Ovary (tissue), 9 donors: Measurements from ENCODE around the gene LDB3. TPM values are rescaled to one million over a fixed set of nuclear protein-coding genes. Genes with fewer than 3 reads are reported as not detected.

ENCODE experiments used
- DNase-seq, 5 donors: peaks; one replicate each; pipeline ENCODE4 v3.0.0-alpha.2; 2019 to 2020
- H3K27ac ChIP-seq, 2 donors: fragments of 200-600 bp; one replicate each; pipeline versions ENCODE4 v1.5.1 to v1.8.0; 2019 to 2022
- H3K27me3 ChIP-seq: fragments of 200-600 bp; one replicate; pipeline ENCODE4 v1.8.0; 2022
- H3K36me3 ChIP-seq: fragments of 200-600 bp; sonication (generic); one replicate; pipeline ENCODE4 v1.5.1; 2019
- H3K4me1 ChIP-seq: one replicate; pipeline ENCODE4 v1.8.1; 2013; ENCODE audit warnings: mild to moderate bottlenecking, moderate library complexity; ENCODE audit not compliant: insufficient read depth
- H3K4me3 ChIP-seq: fragments of 200-600 bp; sonication (generic); one replicate; pipeline ENCODE4 v1.5.1; 2017
- H3K9me3 ChIP-seq, 2 donors: fragments of 200-600 bp in 1 of 2; sonication (generic) in 1 of 2; one replicate each; pipeline versions ENCODE4 v1.5.1 to v1.8.1; 2013 to 2019; ENCODE audit warnings: mild to moderate bottlenecking in 1 of 2, moderate library complexity in 1 of 2
- CTCF ChIP-seq, 3 donors: fragments of 450-650 bp in 2 of 3; fragments of 200-600 bp in 1 of 3; IDR thresholded peaks; one replicate each; pipeline versions ENCODE4 v1.5.1 to v1.8.0; 2016 to 2022; ENCODE audit warnings: antibody characterized with exemption in 3 of 3, mild to moderate bottlenecking in 1 of 3
- EP300 ChIP-seq: sonication (generic); formaldehyde crosslinking; IDR thresholded peaks from one replicate; pipeline ENCODE4 v1.6.1; 2017; ENCODE audit warnings: antibody characterized with exemption
- POLR2A ChIP-seq: fragments of 450-650 bp; IDR thresholded peaks from one replicate; pipeline ENCODE4 v1.6.1; 2017; ENCODE audit warnings: antibody characterized with exemption, mild to moderate bottlenecking, moderate library complexity
- WGBS, 3 donors: extraction: QIAGEN DNeasy Blood & Tissue Kit in 1 of 3; methylation state at CpG; one replicate each; pipeline versions ENCODE4 v1.1.5 to v1.1.7; 2013 to 2017; 5-methylcytosine and 5-hydroxymethylcytosine counted together
- intact Hi-C, 4 donors: fragments of 100-400 bp; cut with DNase I; formaldehyde crosslinking; loops; one replicate each; pipeline versions ENCODE4 v1.11.0 to v1.15.1; 2022 to 2023
- polyA plus RNA-seq, 2 donors: library from polyadenylated mRNA; stranded (reverse); fragments of 200-250 nt in 1 of 2; fragments of 350-450 nt in 1 of 2; fragmentation: Illumina TruSeq in 1 of 2; extraction: RNeasy Lipid Tissue Mini Kit (QIAGEN cat#74804) in 1 of 2; gene quantifications; one replicate each; pipeline ENCODE4 v1.2.3, GENCODE V29; 2013 to 2014
- total RNA-seq, 7 donors: library from RNA; depleted of rRNA in 2 of 7; stranded (reverse); fragments of >200 nt in 2 of 7; fragmentation: NEBNext Ultra II Directional in 3 of 7; extraction: Animal tissue kit (Norgen Biotek cat#: 25700) in 3 of 7; gene quantifications; one replicate each; pipeline versions ENCODE4 v1.1.0 to v1.2.4, GENCODE V29; 2016 to 2023
- donor health status: DM: no; HTN: no; CAD: no; lungs with moderate emphysema.
- donor health status: DM: no; HTN: no; CAD: no.
- donor health status: Bipolar disorder and iron deficiency.
- donor health status: DM: yes; HTN: yes; CAD: no.
- donor health status: DM: no; HTN: no; CAD: no.
- donor health status: DM: yes; HTN: yes; CAD: no.

LDB3 gene
- total and polyA plus RNA-seq, 9 donors = 1.5 to 12.9 (median 3.6) TPM

GRCh38 chr10:86658261-86658741 lies 10.0 kb upstream of the LDB3 start:
- no peak for TF ChIP-seq POLR2A
- TF ChIP-seq CTCF (IDR thresholded peaks at IDR 0.05) = no peak
- no peak for TF ChIP-seq EP300
- intact Hi-C loops = no loop called here
- Histone ChIP-seq H3K36me3 (no peaks in the 10 kb centered on the region), H3K27me3 (no peaks in the 10 kb centered on the region), H3K4me1 (peaks cover 8% of the 10 kb centered on the region), H3K4me3 (no peak overlapping the region), H3K9me3 (no peaks in the 10 kb centered on the region), H3K27ac (no peak overlapping the region)
- DNase-seq = peak in 2 of 5 donors; percentile 7 to 23
- WGBS, 3 donors = 88 to 94% (median 92%) methylated on average over 12 of the region's 12 CpGs

GRCh38 chr10:86658751-86659150 lies 9.6 kb upstream of the LDB3 start:
- Histone ChIP-seq H3K27me3 (no peaks in the 10 kb centered on the region), H3K4me3 (no peak overlapping the region), H3K36me3 (no peaks in the 10 kb centered on the region), H3K9me3 (no peaks in the 10 kb centered on the region), H3K27ac (no peak overlapping the region), H3K4me1 (peaks cover 8% of the 10 kb centered on the region)
- WGBS, 3 donors = 52 to 82% (median 82%) methylated on average over 3 of the region's 3 CpGs
- TF ChIP-seq EP300 (no peak), POLR2A (no peak), CTCF (IDR thresholded peaks at IDR 0.05) (no peak)
- DNase-seq = peak in 1 of 5 donors; percentile 5
- intact Hi-C loops = no loop called here

GRCh38 chr10:86659161-86659691 lies 9.1 kb upstream of the LDB3 start:
- Histone ChIP-seq H3K4me1 (peaks cover 9% of the 10 kb centered on the region), H3K27ac (no peak overlapping the region), H3K36me3 (no peaks in the 10 kb centered on the region), H3K27me3 (no peaks in the 10 kb centered on the region), H3K9me3 (no peaks in the 10 kb centered on the region), H3K4me3 (no peak overlapping the region)
- intact Hi-C loops = no loop called here
- no peak for TF ChIP-seq POLR2A
- TF ChIP-seq EP300 = no peak
- TF ChIP-seq CTCF (IDR thresholded peaks at IDR 0.05) = no peak
- WGBS, 3 donors = 91 to 95% (median 94%) methylated on average over 19 of the region's 19 CpGs
- peak in 3 of 5 donors; percentile 5 to 26 (median 13) for DNase-seq

- peak in 4 of 5 donors; percentile 7 to 30 (median 19) for DNase-seq
- intact Hi-C loops = no loop called here
- no peak for TF ChIP-seq POLR2A
- TF ChIP-seq CTCF (IDR thresholded peaks at IDR 0.05) = no peak
- Histone ChIP-seq H3K4me1 (peaks cover 15% of the 10 kb centered on the region), H3K27ac (no peak overlapping the region), H3K36me3 (no peaks in the 10 kb centered on the region), H3K4me3 (no peak overlapping the region), H3K27me3 (no peaks in the 10 kb centered on the region), H3K9me3 (no peaks in the 10 kb centered on the region)
- WGBS, 3 donors = 93 to 94% (median 93%) methylated on average over 17 of the region's 17 CpGs
These were observed 8.4 kb upstream of the LDB3 start for GRCh38 chr10:86659721-86660453.
